ENCODE data around the gene LPAR2. TPM values are rescaled to one million over a fixed set of nuclear protein-coding genes. Genes with fewer than 3 reads are reported as not detected.

Gene LPAR2
- total and polyA plus RNA-seq, 2 of the 13 experiments (the other 11 are each of a cell fraction or from before 2014, with no cell fraction given) = 0.86 to 3.6 TPM

DNA sequence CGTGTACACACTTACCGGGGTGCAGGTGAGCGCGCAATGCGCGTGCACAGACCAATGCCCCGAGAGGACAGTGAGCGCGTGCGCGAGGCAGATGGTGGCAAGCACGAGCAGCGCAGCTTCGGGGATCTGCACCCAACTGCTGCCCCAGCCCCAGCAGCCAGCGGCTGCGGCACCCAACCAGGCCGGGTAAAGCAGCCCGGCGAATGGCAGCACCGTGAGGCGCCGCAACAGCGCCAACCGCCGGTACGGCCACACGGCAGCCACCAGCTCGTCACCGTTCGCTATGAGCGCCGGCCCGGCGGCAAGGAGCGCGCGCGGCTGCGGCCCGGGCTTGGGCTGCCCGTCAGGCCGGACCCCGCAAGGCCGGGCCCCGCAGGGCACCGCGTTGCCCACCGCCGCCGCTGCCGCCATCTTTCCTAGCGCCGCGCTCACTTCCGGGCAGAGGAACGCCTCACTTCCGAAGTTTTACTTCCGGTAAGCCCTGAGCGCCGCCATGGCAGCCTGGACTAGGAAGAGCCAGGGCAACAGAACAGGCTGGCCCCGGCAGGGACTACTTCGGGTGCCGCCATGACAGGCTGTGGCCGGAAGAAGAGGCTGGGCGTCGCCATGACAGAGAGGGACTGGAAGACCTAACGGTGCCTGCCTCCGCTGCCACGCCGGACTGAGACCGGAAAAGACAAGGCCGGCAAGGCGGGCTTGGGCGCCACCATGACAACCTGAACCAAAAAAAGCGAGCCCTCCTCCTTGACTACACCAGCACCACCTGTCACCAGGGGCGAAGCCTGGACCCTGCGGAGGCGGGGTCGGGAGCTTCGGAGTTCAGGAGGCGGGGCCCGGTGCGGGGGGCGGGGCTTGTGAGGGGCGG, 35.5 kb upstream of the LPAR2 start, which contains the start of gene ATP13A1 (continued):
- TF ChIP-seq, protein P1, sequence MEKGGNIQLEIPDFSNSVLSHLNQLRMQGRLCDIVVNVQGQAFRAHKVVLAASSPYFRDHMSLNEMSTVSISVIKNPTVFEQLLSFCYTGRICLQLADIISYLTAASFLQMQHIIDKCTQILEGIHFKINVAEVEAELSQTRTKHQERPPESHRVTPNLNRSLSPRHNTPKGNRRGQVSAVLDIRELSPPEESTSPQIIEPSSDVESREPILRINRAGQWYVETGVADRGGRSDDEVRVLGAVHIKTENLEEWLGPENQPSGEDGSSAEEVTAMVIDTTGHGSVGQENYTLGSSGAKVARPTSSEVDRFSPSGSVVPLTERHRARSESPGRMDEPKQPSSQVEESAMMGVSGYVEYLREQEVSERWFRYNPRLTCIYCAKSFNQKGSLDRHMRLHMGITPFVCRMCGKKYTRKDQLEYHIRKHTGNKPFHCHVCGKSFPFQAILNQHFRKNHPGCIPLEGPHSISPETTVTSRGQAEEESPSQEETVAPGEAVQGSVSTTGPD (CRISPR knock-in tag; IDR thresholded peaks at IDR 0.05) = peak; percentile 55; the same call in 1 of the 2 replicates
- no peak for TF ChIP-seq MTF1 (CRISPR knock-in tag; IDR thresholded peaks at IDR 0.05)
- 0 out of 2 replicates have a peak, but pooled peaks have one; percentile 18 for TF ChIP-seq ZNF572 (CRISPR knock-in tag; IDR thresholded peaks at IDR 0.05)
- TF ChIP-seq ERF (CRISPR knock-in tag; IDR thresholded peaks at IDR 0.05) = peak; percentile 81
- TF ChIP-seq GATAD1 (CRISPR knock-in tag; IDR thresholded peaks at IDR 0.05) = peak; percentile 88
- TF ChIP-seq HOXA5 (CRISPR knock-in tag; IDR thresholded peaks at IDR 0.05) = peak; percentile 60; the same call in 1 of the 2 replicates
- peak; percentile 82 for TF ChIP-seq PHF20 (CRISPR knock-in tag; IDR thresholded peaks at IDR 0.05)
- peak; percentile 48 for TF ChIP-seq MEIS2 (CRISPR knock-in tag; IDR thresholded peaks at IDR 0.05)
- TF ChIP-seq, protein P2, sequence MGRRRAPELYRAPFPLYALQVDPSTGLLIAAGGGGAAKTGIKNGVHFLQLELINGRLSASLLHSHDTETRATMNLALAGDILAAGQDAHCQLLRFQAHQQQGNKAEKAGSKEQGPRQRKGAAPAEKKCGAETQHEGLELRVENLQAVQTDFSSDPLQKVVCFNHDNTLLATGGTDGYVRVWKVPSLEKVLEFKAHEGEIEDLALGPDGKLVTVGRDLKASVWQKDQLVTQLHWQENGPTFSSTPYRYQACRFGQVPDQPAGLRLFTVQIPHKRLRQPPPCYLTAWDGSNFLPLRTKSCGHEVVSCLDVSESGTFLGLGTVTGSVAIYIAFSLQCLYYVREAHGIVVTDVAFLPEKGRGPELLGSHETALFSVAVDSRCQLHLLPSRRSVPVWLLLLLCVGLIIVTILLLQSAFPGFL (CRISPR knock-in tag; IDR thresholded peaks at IDR 0.05) = no peak
- TF ChIP-seq KLF15 (CRISPR knock-in tag; IDR thresholded peaks at IDR 0.05; ENCODE audit: borderline replicate concordance) = no peak
- peak; percentile 94 for TF ChIP-seq RBFOX2 (IDR thresholded peaks at IDR 0.05; ENCODE audit: low read depth, low read length)
- TF ChIP-seq ZNF788 (CRISPR knock-in tag; IDR thresholded peaks at IDR 0.05; ENCODE audit: borderline replicate concordance) = peak; percentile 65; the same call in 1 of the 2 replicates
- no peak for TF ChIP-seq FOXO1 (CRISPR knock-in tag; IDR thresholded peaks at IDR 0.05)
- peak; percentile 76 for TF ChIP-seq DMAP1 (CRISPR knock-in tag; IDR thresholded peaks at IDR 0.05)
- no peak for TF ChIP-seq ZSCAN30 (CRISPR knock-in tag; IDR thresholded peaks at IDR 0.05)
- no peak for TF ChIP-seq JARID2 (CRISPR knock-in tag; IDR thresholded peaks at IDR 0.05; ENCODE audit: insufficient replicate concordance)
- TF ChIP-seq ISL2 (CRISPR knock-in tag; IDR thresholded peaks at IDR 0.05) = peak; percentile 20; the same call in 1 of the 2 replicates
- TF ChIP-seq, protein P3, sequence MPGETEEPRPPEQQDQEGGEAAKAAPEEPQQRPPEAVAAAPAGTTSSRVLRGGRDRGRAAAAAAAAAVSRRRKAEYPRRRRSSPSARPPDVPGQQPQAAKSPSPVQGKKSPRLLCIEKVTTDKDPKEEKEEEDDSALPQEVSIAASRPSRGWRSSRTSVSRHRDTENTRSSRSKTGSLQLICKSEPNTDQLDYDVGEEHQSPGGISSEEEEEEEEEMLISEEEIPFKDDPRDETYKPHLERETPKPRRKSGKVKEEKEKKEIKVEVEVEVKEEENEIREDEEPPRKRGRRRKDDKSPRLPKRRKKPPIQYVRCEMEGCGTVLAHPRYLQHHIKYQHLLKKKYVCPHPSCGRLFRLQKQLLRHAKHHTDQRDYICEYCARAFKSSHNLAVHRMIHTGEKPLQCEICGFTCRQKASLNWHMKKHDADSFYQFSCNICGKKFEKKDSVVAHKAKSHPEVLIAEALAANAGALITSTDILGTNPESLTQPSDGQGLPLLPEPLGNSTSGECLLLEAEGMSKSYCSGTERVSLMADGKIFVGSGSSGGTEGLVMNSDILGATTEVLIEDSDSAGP (CRISPR knock-in tag; IDR thresholded peaks at IDR 0.05; ENCODE audit: borderline replicate concordance) = peak; percentile 53
- TF ChIP-seq ZNF747 (CRISPR knock-in tag; IDR thresholded peaks at IDR 0.05; ENCODE audit: borderline replicate concordance) = peak; percentile 63; the same call in 1 of the 2 replicates
- TF ChIP-seq POLR2A (IDR thresholded peaks at IDR 0.05; ENCODE audit: insufficient read depth in 1 of 2, low read depth in 2 of 2, low read length in 2 of 2) = peak; percentile 73 to 84
- TF ChIP-seq SRSF1 (optimal IDR thresholded peaks at IDR 0.05; ENCODE audit: low read depth, low read length) = peak; percentile 75
- peak; percentile 70 for TF ChIP-seq KLF6 (CRISPR knock-in tag; IDR thresholded peaks at IDR 0.05)
- TF ChIP-seq MXD4 (CRISPR knock-in tag; IDR thresholded peaks at IDR 0.05) = 0 out of 2 replicates have a peak, but pooled peaks have one; percentile 21
- TF ChIP-seq, protein P4, sequence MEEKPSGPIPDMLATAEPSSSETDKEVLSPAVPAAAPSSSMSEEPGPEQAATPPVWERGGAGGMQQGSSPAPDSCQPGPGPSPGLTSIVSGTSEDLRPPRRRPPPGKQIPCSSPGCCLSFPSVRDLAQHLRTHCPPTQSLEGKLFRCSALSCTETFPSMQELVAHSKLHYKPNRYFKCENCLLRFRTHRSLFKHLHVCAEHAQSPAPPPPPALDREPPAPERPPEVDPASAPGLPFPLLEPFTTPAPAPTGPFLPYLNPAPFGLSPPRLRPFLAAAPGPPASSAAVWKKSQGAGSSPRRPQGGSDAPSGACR (CRISPR knock-in tag; IDR thresholded peaks at IDR 0.05) = no peak
- TF ChIP-seq NCOA2 (CRISPR knock-in tag; IDR thresholded peaks at IDR 0.05) = no peak
- TF ChIP-seq MYC (CRISPR knock-in tag; IDR thresholded peaks at IDR 0.05; ENCODE audit: borderline replicate concordance) = peak; percentile 81
- 0 out of 2 replicates have a peak, but pooled peaks have one; percentile 41 for TF ChIP-seq HOXD1 (CRISPR knock-in tag; IDR thresholded peaks at IDR 0.05)

Measured in HepG2 (cell line).